HCT116 (cell line): ENCODE measurements around the gene RALB. TPM values are rescaled to one million over a fixed set of nuclear protein-coding genes. Genes with fewer than 3 reads are reported as not detected.

ENCODE experiments used
- ATAC-seq: fragments of 200-7000 bp; cut with Tn5 transposase; 2 replicates; pipeline ENCODE4 v1.9.1; 2020; ENCODE audit warnings: mild to moderate bottlenecking, moderate library complexity
- BruUV-seq: library from RNA; stranded (reverse); fragments of 400-500 nt; replicated peaks from 2 replicates; lab custom pipeline; 2021; lab: Mats Ljungman, UMichigan
- CTCF ChIA-PET: fragments of 300-600 bp; sonication (Branson Sonifier 250); formaldehyde crosslinking; loops from one replicate; lab custom pipeline; 2021; ENCODE audit warnings: antibody characterized with exemption; lab: Charles Lee
- POLR2A ChIA-PET: fragments of 300-600, 350-600 bp; sonication (Branson Sonifier 250); formaldehyde crosslinking; loops from one replicate; lab custom pipeline; 2021; ENCODE audit warnings: antibody characterized with exemption; lab: Charles Lee
- RAD21 ChIA-PET, 2 experiments: fragments of 300-600 bp; sonication (Branson Sonifier 250); formaldehyde crosslinking; loops; one replicate each; lab custom pipeline; 2023; ENCODE audit warnings: low total read pairs in 2 of 2; ENCODE audit not compliant: uncharacterized antibody in 2 of 2, unreplicated experiment in 2 of 2, low non-redundant PET in 1 of 2; lab: Charles Lee
- DNase-seq: peaks from one replicate; pipeline ENCODE4 v3.0.0-alpha.2; 2010; ENCODE audit warnings: low read depth, low spot score
- H2AFZ ChIP-seq: fragments of 200-600 bp; shearing (Covaris generic), sonication (generic); 2 replicates; pipeline ENCODE4 v1.6.1; 2017; ENCODE audit warnings: low read depth, mixed run types, mixed read lengths, antibody characterized with exemption, low read length; ENCODE audit not compliant: poor library complexity, severe bottlenecking
- H3K27ac ChIP-seq: 2 replicates; pipeline ENCODE4 v1.5.1; 2012; ENCODE audit warnings: low read depth, low read length
- H3K27me3 ChIP-seq: fragments of 200-600 bp; sonication (generic); 2 replicates; pipeline ENCODE4 v1.6.1; 2016; ENCODE audit warnings: mixed run types, low read length, mixed read lengths; ENCODE audit not compliant: insufficient read depth
- H3K36me3 ChIP-seq, 2 experiments: fragments of 200-500 bp in 1 of 2; fragments of 200-600 bp in 1 of 2; sonication (Bioruptor generic) in 1 of 2; sonication (generic) in 1 of 2; 2 replicates each; pipeline versions ENCODE4 v1.5.1 to v1.6.1; 2014 to 2016; ENCODE audit warnings: low read length in 2 of 2, inconsistent platforms in 1 of 2, mixed read lengths in 1 of 2, mixed run types in 1 of 2; ENCODE audit not compliant: insufficient read depth in 2 of 2, control insufficient read depth in 1 of 2
- H3K4me1 ChIP-seq, 2 experiments: fragments of 200-600 bp in 1 of 2; sonication (generic) in 1 of 2; 2 replicates each; pipeline versions ENCODE4 v1.5.1 to v1.6.1; 2012 to 2017; ENCODE audit warnings: low read length in 2 of 2, inconsistent platforms in 1 of 2, mild to moderate bottlenecking in 1 of 2, mixed read lengths in 1 of 2, mixed run types in 1 of 2, moderate library complexity in 1 of 2; ENCODE audit not compliant: insufficient read depth in 2 of 2, control insufficient read depth in 1 of 2
- H3K4me2 ChIP-seq: fragments of 200-600 bp; sonication (generic); 2 replicates; pipeline ENCODE4 v1.6.1; 2017; ENCODE audit warnings: mixed run types, low read length, mixed read lengths
- H3K4me3 ChIP-seq, 2 experiments: fragments of 200-600 bp in 1 of 2; sonication (generic) in 1 of 2; replicated peaks in 1 of 2; 2 replicates each; pipeline ENCODE4 v1.5.1; 2011 to 2016; ENCODE audit warnings: low read length in 2 of 2, control low read depth in 1 of 2, low read depth in 1 of 2, mild to moderate bottlenecking in 1 of 2, mixed read lengths in 1 of 2, mixed run types in 1 of 2
- H3K79me2 ChIP-seq: fragments of 200-600 bp; sonication (generic); 2 replicates; pipeline ENCODE4 v1.6.1; 2017; ENCODE audit warnings: mild to moderate bottlenecking, mixed run types, low read length, moderate library complexity, mixed read lengths; ENCODE audit not compliant: insufficient read depth
- H3K9ac ChIP-seq: fragments of 200-600 bp; sonication (generic); 2 replicates; pipeline ENCODE4 v1.6.1; 2016; ENCODE audit warnings: low read length, mixed read lengths
- H3K9me2 ChIP-seq: fragments of 200-600 bp; sonication (generic), shearing (Covaris generic); 2 replicates; pipeline ENCODE4 v1.6.1; 2017; ENCODE audit warnings: mixed run types, mild to moderate bottlenecking, moderate library complexity; ENCODE audit not compliant: insufficient read depth
- H3K9me3 ChIP-seq, 2 experiments: fragments of 200-500 bp in 1 of 2; fragments of 200-600 bp in 1 of 2; sonication (Bioruptor generic) in 1 of 2; sonication (generic) in 1 of 2; 2 replicates each; pipeline ENCODE4 v1.6.1; 2014 to 2017; ENCODE audit warnings: low read length in 2 of 2, mixed read lengths in 2 of 2, inconsistent platforms in 1 of 2, low read depth in 1 of 2, mild to moderate bottlenecking in 1 of 2, mixed run types in 1 of 2, moderate library complexity in 1 of 2; ENCODE audit not compliant: control insufficient read depth in 1 of 2, insufficient read depth in 1 of 2
- H4K20me1 ChIP-seq: fragments of 200-600 bp; sonication (generic), shearing (Covaris generic); 2 replicates; pipeline ENCODE4 v1.6.1; 2017; ENCODE audit warnings: mixed run types, mild to moderate bottlenecking, moderate library complexity; ENCODE audit not compliant: insufficient read depth
- CEBPB ChIP-seq: IDR thresholded peaks from 2 replicates; pipeline ENCODE4 v1.6.1; 2012; ENCODE audit warnings: low read depth
- FOSL1 ChIP-seq: IDR thresholded peaks from 2 replicates; pipeline ENCODE4 v1.6.1; 2012; ENCODE audit warnings: low read depth
- POLR2A ChIP-seq: IDR thresholded peaks from 2 replicates; pipeline ENCODE4 v1.7.0; 2011; ENCODE audit warnings: borderline replicate concordance; ENCODE audit not compliant: insufficient read depth, insufficient read length; ENCODE audit errors: extremely low read depth
- POLR2AphosphoS5 ChIP-seq: IDR thresholded peaks from 2 replicates; pipeline ENCODE4 v1.6.1; 2011; ENCODE audit warnings: mild to moderate bottlenecking, low read depth, low read length, moderate library complexity
- RAD21 ChIP-seq: IDR thresholded peaks from 2 replicates; pipeline ENCODE4 v1.6.1; 2012; ENCODE audit warnings: low read depth, mild to moderate bottlenecking
- SIN3A ChIP-seq: IDR thresholded peaks from 2 replicates; pipeline ENCODE4 v1.6.1; 2012; ENCODE audit warnings: low read depth
- SRF ChIP-seq: IDR thresholded peaks from 2 replicates; pipeline ENCODE4 v1.6.1; 2012; ENCODE audit warnings: low read depth
- intact Hi-C: fragments of 100-400 bp; cut with micrococcal nuclease; formaldehyde crosslinking; loops from 2 replicates; pipeline ENCODE4 v1.10.0; 2022
- total RNA-seq: library from RNA; stranded (reverse); gene quantifications from one replicate; pipeline ENCODE4 v1.2.1, GENCODE V29; 2021; ENCODE audit not compliant: unreplicated experiment
- TF ChIP-seq, protein P1 (sequence below): IDR thresholded peaks from 2 replicates; pipeline ENCODE4 v1.6.1; 2011; ENCODE audit warnings: mild to moderate bottlenecking, low read length, moderate library complexity; ENCODE audit not compliant: insufficient replicate concordance; ENCODE audit errors: extremely low read depth
- TF ChIP-seq, protein P2 (sequence below): IDR thresholded peaks from 2 replicates; pipeline ENCODE4 v1.6.1; 2012
- TF ChIP-seq, protein P3 (sequence below): IDR thresholded peaks from 2 replicates; pipeline ENCODE4 v1.6.1; 2012; ENCODE audit warnings: low read depth

Gene RALB
- total RNA-seq, 1 experiment from 2014 or later: 42.8 TPM

DNA sequence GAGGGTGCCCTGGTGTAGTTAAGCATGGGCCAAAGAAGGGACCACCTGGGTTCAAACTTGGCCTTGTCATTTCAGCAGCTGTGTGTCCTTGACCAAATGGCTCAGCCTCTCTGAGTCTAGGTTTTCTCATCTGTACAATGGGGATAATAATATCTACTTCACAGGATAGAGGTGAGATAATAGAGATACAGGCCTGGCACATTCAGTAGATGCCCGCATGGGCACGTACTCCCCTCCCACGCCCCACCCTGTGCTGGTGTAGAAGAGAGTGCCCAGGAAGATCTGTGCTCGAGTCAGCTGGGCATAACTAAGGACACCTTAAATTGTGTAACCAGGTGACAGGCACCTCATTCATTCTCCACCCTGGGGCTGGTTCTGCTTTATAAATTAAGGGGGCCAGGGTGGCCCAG lies 21.1 kb upstream of the RALB start:
- Histone ChIP-seq H4K20me1 (no peaks in the 10 kb centered on the region), H3K4me1 (peaks cover 0 to 13% of the 10 kb centered on the region in 2 experiments; a peak in 1 of 4 replicates), H3K36me3 (no peaks in the 10 kb centered on the region), H3K27ac (no peak overlapping the region), H2AFZ (no peak overlapping the region), H3K9me2 (no peaks in the 10 kb centered on the region), H3K79me2 (no peaks in the 10 kb centered on the region), H3K4me3 (no peak overlapping the region), H3K9me3 (no peaks in the 10 kb centered on the region), H3K27me3 (no peaks in the 10 kb centered on the region), H3K9ac (no peak overlapping the region), H3K4me2 (no peak overlapping the region)
- BruUV-seq: no TSS peak
- intact Hi-C loops: no loop called here
- no peak for DNase-seq
- RAD21 ChIA-PET: no interaction called here
- CTCF ChIA-PET: no interaction called here
- no peak for ATAC-seq
- POLR2A ChIA-PET: no interaction called here
- TF ChIP-seq, protein P1, sequence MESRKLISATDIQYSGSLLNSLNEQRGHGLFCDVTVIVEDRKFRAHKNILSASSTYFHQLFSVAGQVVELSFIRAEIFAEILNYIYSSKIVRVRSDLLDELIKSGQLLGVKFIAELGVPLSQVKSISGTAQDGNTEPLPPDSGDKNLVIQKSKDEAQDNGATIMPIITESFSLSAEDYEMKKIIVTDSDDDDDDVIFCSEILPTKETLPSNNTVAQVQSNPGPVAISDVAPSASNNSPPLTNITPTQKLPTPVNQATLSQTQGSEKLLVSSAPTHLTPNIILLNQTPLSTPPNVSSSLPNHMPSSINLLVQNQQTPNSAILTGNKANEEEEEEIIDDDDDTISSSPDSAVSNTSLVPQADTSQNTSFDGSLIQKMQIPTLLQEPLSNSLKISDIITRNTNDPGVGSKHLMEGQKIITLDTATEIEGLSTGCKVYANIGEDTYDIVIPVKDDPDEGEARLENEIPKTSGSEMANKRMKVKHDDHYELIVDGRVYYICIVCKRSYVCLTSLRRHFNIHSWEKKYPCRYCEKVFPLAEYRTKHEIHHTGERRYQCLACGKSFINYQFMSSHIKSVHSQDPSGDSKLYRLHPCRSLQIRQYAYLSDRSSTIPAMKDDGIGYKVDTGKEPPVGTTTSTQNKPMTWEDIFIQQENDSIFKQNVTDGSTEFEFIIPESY: no peak
- TF ChIP-seq CEBPB (no peak), POLR2A (no peak), FOSL1 (no peak), SIN3A (no peak), SRF (no peak), RAD21 (no peak), POLR2AphosphoS5 (no peak)
- TF ChIP-seq, protein P2, sequence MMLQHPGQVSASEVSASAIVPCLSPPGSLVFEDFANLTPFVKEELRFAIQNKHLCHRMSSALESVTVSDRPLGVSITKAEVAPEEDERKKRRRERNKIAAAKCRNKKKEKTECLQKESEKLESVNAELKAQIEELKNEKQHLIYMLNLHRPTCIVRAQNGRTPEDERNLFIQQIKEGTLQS: no peak
- TF ChIP-seq, protein P3, sequence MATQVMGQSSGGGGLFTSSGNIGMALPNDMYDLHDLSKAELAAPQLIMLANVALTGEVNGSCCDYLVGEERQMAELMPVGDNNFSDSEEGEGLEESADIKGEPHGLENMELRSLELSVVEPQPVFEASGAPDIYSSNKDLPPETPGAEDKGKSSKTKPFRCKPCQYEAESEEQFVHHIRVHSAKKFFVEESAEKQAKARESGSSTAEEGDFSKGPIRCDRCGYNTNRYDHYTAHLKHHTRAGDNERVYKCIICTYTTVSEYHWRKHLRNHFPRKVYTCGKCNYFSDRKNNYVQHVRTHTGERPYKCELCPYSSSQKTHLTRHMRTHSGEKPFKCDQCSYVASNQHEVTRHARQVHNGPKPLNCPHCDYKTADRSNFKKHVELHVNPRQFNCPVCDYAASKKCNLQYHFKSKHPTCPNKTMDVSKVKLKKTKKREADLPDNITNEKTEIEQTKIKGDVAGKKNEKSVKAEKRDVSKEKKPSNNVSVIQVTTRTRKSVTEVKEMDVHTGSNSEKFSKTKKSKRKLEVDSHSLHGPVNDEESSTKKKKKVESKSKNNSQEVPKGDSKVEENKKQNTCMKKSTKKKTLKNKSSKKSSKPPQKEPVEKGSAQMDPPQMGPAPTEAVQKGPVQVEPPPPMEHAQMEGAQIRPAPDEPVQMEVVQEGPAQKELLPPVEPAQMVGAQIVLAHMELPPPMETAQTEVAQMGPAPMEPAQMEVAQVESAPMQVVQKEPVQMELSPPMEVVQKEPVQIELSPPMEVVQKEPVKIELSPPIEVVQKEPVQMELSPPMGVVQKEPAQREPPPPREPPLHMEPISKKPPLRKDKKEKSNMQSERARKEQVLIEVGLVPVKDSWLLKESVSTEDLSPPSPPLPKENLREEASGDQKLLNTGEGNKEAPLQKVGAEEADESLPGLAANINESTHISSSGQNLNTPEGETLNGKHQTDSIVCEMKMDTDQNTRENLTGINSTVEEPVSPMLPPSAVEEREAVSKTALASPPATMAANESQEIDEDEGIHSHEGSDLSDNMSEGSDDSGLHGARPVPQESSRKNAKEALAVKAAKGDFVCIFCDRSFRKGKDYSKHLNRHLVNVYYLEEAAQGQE: no peak
